Embryonic facial prominence (tissue), 1 donor: ENCODE measurements around the gene SLC35A4.
"Not testable (repeated sequence)": the region's sequence is repeated elsewhere in the genome, so short reads cannot be mapped to it uniquely, and the experiment has no call there.

Source experiments
- DNase-seq: peaks from one replicate; pipeline ENCODE4 v3.0.0-alpha.2; 2016; ENCODE audit errors: extremely low spot score

The SLC35A4 gene

DNA sequence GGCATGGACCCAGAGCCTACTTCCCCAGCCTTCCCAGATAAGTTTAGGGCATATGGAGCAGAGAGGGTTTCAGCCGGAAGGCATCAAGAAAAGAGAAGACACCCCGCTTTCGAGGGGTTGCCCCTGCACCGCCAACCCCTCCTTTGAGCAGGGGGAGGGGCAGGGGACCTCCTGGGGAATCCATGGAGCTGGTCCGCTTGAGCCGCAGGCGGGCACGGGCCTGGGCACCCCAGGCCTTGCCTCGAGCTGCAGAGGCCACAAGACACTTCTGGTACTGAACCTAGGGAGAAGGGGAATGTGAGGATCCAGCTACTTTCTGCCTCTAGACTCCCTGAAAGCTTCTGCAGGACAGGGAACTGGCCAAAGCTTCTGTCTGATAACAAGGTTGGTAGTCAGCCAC is 6.1 kb upstream of the SLC35A4 start:
- no peak for DNase-seq

GRCh38 chr5:140560227-140560626 is 4.4 kb upstream of the SLC35A4 start:
- no peak for DNase-seq

- no peak for DNase-seq
Measured at GRCh38 chr5:140561753-140562523, 2.7 kb upstream of the SLC35A4 start.

- DNase-seq, result no peak
Measured at GRCh38 chr5:140563596-140563995, 1.0 kb upstream of the SLC35A4 start.

GRCh38 chr5:140565024-140565779 is 574 bp downstream of the SLC35A4 start:
- no peak for DNase-seq

DNA sequence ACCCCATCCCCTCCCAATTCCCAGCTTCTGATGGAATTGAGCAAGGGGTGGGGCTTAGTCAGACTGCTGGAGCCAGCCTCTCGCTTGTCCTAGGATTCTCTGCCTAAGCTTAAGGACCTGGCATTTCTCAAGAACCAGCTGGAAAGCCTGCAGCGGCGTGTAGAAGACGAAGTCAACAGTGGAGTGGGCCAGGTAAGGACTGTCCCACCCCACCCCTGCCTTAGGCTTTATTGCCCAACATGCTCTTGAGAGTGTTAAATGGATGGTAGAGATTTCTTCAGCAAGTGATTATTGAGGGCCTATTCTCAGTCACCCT is 1.1 kb downstream of the SLC35A4 start:
- DNase-seq, result no peak

GRCh38 chr5:140566665-140567064 is 2.0 kb downstream of the SLC35A4 start:
- DNase-seq, result no peak

DNA sequence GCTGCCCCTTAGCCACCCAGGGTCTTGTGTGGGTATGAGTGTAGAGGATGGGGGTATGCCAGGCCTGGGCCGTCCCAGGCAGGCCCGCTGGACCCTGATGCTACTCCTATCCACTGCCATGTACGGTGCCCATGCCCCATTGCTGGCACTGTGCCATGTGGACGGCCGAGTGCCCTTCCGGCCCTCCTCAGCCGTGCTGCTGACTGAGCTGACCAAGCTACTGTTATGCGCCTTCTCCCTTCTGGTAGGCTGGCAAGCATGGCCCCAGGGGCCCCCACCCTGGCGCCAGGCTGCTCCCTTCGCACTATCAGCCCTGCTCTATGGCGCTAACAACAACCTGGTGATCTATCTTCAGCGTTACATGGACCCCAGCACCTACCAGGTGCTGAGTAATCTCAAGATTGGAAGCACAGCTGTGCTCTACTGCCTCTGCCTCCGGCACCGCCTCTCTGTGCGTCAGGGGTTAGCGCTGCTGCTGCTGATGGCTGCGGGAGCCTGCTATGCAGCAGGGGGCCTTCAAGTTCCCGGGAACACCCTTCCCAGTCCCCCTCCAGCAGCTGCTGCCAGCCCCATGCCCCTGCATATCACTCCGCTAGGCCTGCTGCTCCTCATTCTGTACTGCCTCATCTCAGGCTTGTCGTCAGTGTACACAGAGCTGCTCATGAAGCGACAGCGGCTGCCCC is 2.6 kb downstream of the SLC35A4 start:
- DNase-seq, result no peak

- no peak for DNase-seq
Measured at GRCh38 chr5:140567871-140568270, 3.2 kb downstream of the SLC35A4 start.

DNA sequence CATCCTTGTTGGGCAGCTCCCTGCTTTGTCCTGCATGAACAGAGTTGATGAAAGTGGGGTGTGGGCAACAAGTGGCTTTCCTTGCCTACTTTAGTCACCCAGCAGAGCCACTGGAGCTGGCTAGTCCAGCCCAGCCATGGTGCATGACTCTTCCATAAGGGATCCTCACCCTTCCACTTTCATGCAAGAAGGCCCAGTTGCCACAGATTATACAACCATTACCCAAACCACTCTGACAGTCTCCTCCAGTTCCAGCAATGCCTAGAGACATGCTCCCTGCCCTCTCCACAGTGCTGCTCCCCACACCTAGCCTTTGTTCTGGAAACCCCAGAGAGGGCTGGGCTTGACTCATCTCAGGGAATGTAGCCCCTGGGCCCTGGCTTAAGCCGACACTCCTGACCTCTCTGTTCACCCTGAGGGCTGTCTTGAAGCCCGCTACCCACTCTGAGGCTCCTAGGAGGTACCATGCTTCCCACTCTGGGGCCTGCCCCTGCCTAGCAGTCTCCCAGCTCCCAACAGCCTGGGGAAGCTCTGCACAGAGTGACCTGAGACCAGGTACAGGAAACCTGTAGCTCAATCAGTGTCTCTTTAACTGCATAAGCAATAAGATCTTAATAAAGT is 3.9 kb downstream of the SLC35A4 start:
- no peak for DNase-seq

- DNase-seq, result no peak
Measured at GRCh38 chr5:140569197-140569596, 4.6 kb downstream of the SLC35A4 start.

DNA sequence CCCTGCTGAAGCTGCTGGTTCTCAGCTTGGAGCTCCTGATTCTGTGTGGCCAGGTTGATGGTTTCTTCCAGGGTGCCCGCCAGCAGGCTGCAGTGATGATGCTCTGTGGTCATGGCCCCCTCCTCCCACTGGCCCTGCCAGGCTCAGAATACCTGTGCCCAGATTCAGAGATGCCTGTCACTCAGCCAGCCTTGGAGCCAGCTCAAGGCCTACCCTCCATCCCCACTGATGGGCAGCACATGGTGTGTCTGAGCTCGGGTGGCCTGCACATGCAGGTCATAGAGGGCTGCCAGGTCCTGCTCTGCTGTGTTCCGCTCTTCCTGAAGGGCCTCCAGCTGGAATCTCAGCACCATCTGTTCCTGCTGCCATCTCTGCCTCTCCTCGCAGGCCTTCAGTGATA is 5.4 kb downstream of the SLC35A4 start:
- DNase-seq, result no peak

- DNase-seq, result no peak
Measured at GRCh38 chr5:140570488-140570887, 5.9 kb downstream of the SLC35A4 start.

- no peak for DNase-seq
Measured at GRCh38 chr5:140571105-140571504, 6.5 kb downstream of the SLC35A4 start.

DNA sequence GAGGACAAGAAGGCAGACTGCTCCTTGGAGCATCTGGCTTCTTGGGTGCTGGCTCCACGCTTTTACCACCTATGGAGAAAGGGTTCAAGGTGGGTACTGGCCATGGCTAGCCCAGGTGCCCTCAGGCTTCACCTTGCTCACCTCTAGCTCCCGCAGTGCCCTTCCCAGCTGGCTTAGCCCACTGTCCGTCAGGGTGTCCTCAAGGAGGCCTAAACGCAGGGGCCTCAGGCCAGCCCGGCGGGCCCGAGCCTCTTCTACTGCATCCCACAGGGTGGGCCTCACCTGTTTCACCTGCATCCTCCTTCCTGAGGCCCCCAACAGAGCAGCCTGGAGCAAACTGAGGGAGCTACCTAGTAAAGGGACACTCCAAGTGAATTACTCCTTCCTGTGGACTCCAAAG is 9.1 kb downstream of the SLC35A4 start:
- DNase-seq, result no peak

DNA sequence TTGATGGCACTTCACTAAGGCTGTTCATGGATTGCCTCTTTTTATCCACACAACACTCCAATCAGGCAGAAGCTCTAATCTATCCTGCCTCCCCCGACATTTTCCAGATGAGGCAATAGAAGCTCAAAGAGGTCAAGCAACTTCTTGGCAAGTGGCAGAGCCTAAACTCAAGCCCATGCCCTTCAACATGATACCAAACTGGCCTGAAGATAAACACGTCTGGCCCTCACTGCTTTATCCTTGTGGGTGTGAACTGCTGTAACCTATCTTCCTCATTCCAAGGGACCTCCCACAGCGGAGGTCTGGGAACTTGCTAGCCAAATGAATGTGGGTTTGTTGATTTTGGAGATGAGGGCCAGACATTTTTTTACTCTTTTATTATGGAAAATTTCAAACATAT is 9.5 kb downstream of the SLC35A4 start:
- DNase-seq, result no peak

GRCh38 chr5:140575309-140575708 is 10.7 kb downstream of the SLC35A4 start:
- no peak for DNase-seq

DNA sequence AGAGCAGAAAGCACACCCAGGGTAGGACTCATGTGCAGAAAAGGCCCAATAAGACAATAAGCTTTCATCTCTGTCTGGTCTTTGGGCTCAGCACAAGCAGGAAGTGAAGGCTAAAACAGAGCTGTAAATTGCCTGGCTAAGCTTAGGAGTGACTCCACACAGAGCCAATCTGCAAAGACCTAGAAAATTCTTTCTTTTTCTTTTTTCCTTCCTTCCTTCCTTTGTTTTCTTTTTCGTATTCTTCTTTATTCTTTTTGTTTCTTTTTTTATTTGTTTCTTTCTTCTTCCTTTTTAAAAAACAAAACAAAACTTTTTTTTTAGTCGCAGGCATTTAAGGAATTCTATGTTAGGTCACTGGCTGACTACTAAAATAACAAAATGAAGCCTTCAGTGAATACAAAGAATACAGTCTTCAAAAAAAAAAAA is 12.2 kb downstream of the SLC35A4 start:
- no peak for DNase-seq

DNA sequence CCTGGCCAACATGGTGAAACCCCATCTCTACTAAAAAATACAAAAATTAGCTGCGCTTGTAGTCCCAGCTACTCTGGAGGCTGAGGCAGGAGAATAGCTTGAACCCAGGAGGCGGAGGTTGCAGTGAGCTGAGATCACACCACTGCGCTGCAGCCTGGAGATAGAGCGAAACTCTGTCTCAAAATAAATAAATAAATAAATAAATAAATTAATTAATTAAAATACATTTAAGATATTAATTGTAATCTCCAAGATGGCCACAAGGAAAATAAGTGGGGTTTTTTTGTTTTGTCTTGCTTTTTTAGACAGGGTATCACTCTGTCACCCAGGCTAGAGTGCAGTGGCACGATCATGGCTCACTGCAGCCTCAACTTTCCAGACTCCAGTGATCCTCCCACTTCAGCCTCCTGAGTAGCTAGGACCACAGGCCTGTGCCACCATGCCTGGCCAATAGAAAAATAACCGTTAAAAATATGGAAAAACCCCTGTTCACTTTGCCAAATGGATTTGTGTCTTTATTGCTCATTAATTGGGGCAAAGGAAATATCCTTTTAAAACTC is 14.6 kb downstream of the SLC35A4 start:
- not testable (repeated sequence) for DNase-seq

DNA sequence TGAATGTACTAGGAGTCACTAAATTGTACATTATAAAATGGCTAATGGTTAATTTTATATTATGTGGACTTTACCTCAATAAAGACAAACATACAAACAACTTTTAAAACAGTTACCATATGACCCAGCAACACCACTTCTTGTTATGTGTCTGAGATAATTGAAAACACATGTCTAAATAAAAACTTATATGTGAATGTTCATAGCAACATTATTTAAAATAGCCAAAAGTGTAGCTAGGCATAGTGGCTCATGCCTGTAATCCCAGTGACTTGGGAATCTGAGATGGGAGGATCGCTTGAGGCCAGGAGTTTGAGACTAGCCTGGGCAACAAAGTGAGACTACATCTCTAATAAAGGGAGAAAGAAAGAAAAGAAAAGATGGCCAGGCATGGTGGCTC is 22.9 kb downstream of the SLC35A4 start:
- no peak for DNase-seq

GRCh38 chr5:140588311-140589070 is 23.9 kb downstream of the SLC35A4 start:
- DNase-seq, result no peak
